ENCODE data around the gene MXD4.

- TF ChIP-seq EZH2 (IDR thresholded peaks at IDR 0.05; ENCODE audit: insufficient read depth, poor library complexity, severe bottlenecking) (no peak), EZH2phosphoT487 (IDR thresholded peaks at IDR 0.05; ENCODE audit: insufficient read depth, low read depth) (no peak)
These were observed 42.5 kb upstream of the MXD4 start for GRCh38 chr4:2304321-2304876.
